K562 (cell line): ENCODE results near the gene CD276. TPM values are rescaled to one million over a fixed set of nuclear protein-coding genes. Genes with fewer than 3 reads are reported as not detected.

ENCODE experiments used
- ATAC-seq: fragments of 200-7000 bp; cut with Tn5 transposase; 3 replicates; pipeline ENCODE4 v1.9.1; 2020; ENCODE audit warnings: moderate library complexity
- BruUV-seq: library from RNA; stranded (reverse); fragments of 400-500 nt; replicated peaks from 2 replicates; lab custom pipeline; 2021; lab: Mats Ljungman, UMichigan
- CTCF ChIA-PET: fragments of 300-600 bp; formaldehyde crosslinking; extraction: SDS; loops from one replicate; lab custom pipeline; 2021; ENCODE audit warnings: low intra/inter-chr PET ratio; lab: Yijun Ruan, JAX
- POLR2A ChIA-PET: fragments of 300-600, 350-650 bp; sonication (Branson Sonifier 250); formaldehyde crosslinking; extraction: SDS; loops from one replicate; lab custom pipeline; 2021; ENCODE audit warnings: antibody characterized with exemption, inconsistent platforms; lab: Yijun Ruan, JAX
- DNase-seq, 4 experiments: peaks; one replicate each; pipeline versions ENCODE4 v3.0.0 to v3.0.0-alpha.2; 2011 to 2018; ENCODE audit warnings: low spot score in 3 of 4, mixed read lengths in 3 of 4; ENCODE audit errors: extremely low read depth in 1 of 4
- FAIRE-seq: peaks from 2 replicates; lab custom pipeline; 2011; peaks lifted over from hg19 to GRCh38; lab: Jason Lieb, UNC
- H2AFZ ChIP-seq: 2 replicates; pipeline ENCODE4 v1.6.0; 2011; ENCODE audit warnings: low read depth, low read length, control low read depth, inconsistent platforms
- H3K27ac ChIP-seq: fragments of 200-600 bp; 3 replicates; pipeline ENCODE4 v1.8.0; 2011; ENCODE audit warnings: low read depth, mild to moderate bottlenecking, control low read depth, inconsistent platforms, low read length, moderate library complexity, mixed read lengths; ENCODE audit errors: extremely low read depth
- H3K27me3 ChIP-seq, 2 experiments: fragments of 300-600 bp in 1 of 2; 2 replicates in 1 of 2; 3 replicates in 1 of 2; pipeline versions ENCODE4 v1.6.0 to v1.8.0; 2011; ENCODE audit warnings: inconsistent platforms in 2 of 2, low read length in 2 of 2, mild to moderate bottlenecking in 1 of 2, mixed read lengths in 1 of 2, moderate library complexity in 1 of 2; ENCODE audit not compliant: control insufficient read depth in 2 of 2, insufficient read depth in 2 of 2
- H3K36me3 ChIP-seq: fragments of 300-600 bp; 3 replicates; pipeline ENCODE4 v1.8.0; 2011; ENCODE audit warnings: mild to moderate bottlenecking, low read length, inconsistent platforms; ENCODE audit not compliant: control insufficient read depth, insufficient read depth
- H3K4me1 ChIP-seq, 2 experiments: fragments of 200-600 bp in 1 of 2; replicated peaks in 1 of 2; 2 replicates in 1 of 2; 3 replicates in 1 of 2; pipeline versions ENCODE4 v1.5.1 to v1.8.0; 2011; ENCODE audit warnings: inconsistent platforms in 2 of 2, low read length in 2 of 2, mild to moderate bottlenecking in 1 of 2, mixed read lengths in 1 of 2, moderate library complexity in 1 of 2; ENCODE audit not compliant: control insufficient read depth in 2 of 2, insufficient read depth in 2 of 2
- H3K4me2 ChIP-seq: 2 replicates; pipeline ENCODE4 v1.6.1; 2011; ENCODE audit warnings: low read length, control low read depth, inconsistent platforms, mixed read lengths; ENCODE audit not compliant: insufficient read depth
- H3K4me3 ChIP-seq: fragments of 200-600 bp; sonication (generic), shearing (Covaris generic); 2 replicates; pipeline ENCODE4 v1.5.1; 2016; ENCODE audit warnings: control low read depth, inconsistent platforms
- H3K79me2 ChIP-seq: fragments of 200-600 bp; 3 replicates; pipeline ENCODE4 v1.8.0; 2011; ENCODE audit warnings: low read length, inconsistent platforms; ENCODE audit not compliant: control insufficient read depth, insufficient read depth
- H3K9ac ChIP-seq, 2 experiments: 2 replicates each; pipeline versions ENCODE4 v1.6.0 to v1.6.1; 2011; ENCODE audit warnings: low read depth in 2 of 2, low read length in 2 of 2, control low read depth in 1 of 2, inconsistent platforms in 1 of 2, mild to moderate bottlenecking in 1 of 2, mixed read lengths in 1 of 2; ENCODE audit not compliant: insufficient read depth in 1 of 2
- H3K9me1 ChIP-seq: one replicate; pipeline ENCODE4 v1.6.0; 2011; ENCODE audit warnings: inconsistent platforms, mild to moderate bottlenecking, low read length, moderate library complexity; ENCODE audit not compliant: control insufficient read depth, insufficient read depth
- H3K9me3 ChIP-seq: replicated peaks from 2 replicates; pipeline ENCODE4 v1.5.1; 2011; ENCODE audit warnings: low read depth, low read length, inconsistent platforms; ENCODE audit not compliant: control insufficient read depth, insufficient read depth
- H4K20me1 ChIP-seq: replicated peaks from 2 replicates; pipeline ENCODE4 v1.6.1; 2011; ENCODE audit warnings: low read length, inconsistent platforms, mixed read lengths; ENCODE audit not compliant: control insufficient read depth, insufficient read depth
- CREB5 ChIP-seq: fragments of 250-450 bp; sonication (Bioruptor Pico); IDR thresholded peaks from 2 replicates; pipeline ENCODE4 v1.5.0; 2020; ENCODE audit warnings: mild to moderate bottlenecking
- EP300 ChIP-seq: IDR thresholded peaks from 2 replicates; pipeline ENCODE4 v1.6.1; 2012; ENCODE audit warnings: low read length, improper control_type of control experiment
- MECOM ChIP-seq: fragments of 250-450 bp; sonication (Bioruptor Pico); IDR thresholded peaks from 2 replicates; pipeline ENCODE4 v1.8.0; 2022; ENCODE audit warnings: inconsistent platforms
- MTA2 ChIP-seq: fragments of 450-650 bp; IDR thresholded peaks from 2 replicates; pipeline ENCODE4 v1.6.1; 2016; ENCODE audit warnings: low read depth
- PRPF4 ChIP-seq: fragments of 200-400 bp; formaldehyde crosslinking; IDR thresholded peaks from one replicate; pipeline ENCODE4 v1.6.1; 2017; ENCODE audit warnings: low read length, low read depth, mild to moderate bottlenecking; ENCODE audit not compliant: insufficient read depth, poor library complexity, severe bottlenecking
- WGBS: fragments of 100-300 bp; shearing (Covaris generic); methylation state at CpG from one replicate; pipeline ENCODE4 v1.1.6; 2016; ENCODE audit warnings: low coverage, mixed read lengths; ENCODE audit not compliant: insufficient coverage; ENCODE audit errors: missing lambda C conversion rate; 5-methylcytosine and 5-hydroxymethylcytosine counted together
- in situ Hi-C: fragments of 300-500 bp; cut with MboI; formaldehyde crosslinking; loops from 4 replicates; pipeline ENCODE4 v1.15.0; 2018; ENCODE audit warnings: inconsistent platforms, mixed read lengths
- intact Hi-C: fragments of 100-400 bp; cut with micrococcal nuclease; formaldehyde crosslinking; loops from 2 replicates; pipeline ENCODE4 v1.14.2; 2022
- polyA plus RNA-seq, 8 experiments: library from polyadenylated mRNA; depleted of rRNA in 4 of 8; stranded (reverse) in 5 of 8; unstranded in 3 of 8; fragments of >200 nt; fragmentation: Nextera tagmentation in 2 of 8; fragmentation: Illumina TruSeq in 1 of 8; extraction: Ambion mirVana in 2 of 8; extraction: Trizol in 1 of 8; gene quantifications; 2 replicates each; pipeline versions ENCODE4 v1.2.1 to v1.2.3, GENCODE V29; 2011 to 2014; ENCODE audit warnings: inconsistent platforms in 1 of 8, missing spikeins in 1 of 8
- total RNA-seq, 7 experiments: library from RNA; depleted of rRNA in 6 of 7; stranded (reverse); fragments of >200 nt in 6 of 7; fragmentation: Illumina TruSeq in 2 of 7; extraction: Trizol in 2 of 7; gene quantifications; 2 replicates each; pipeline versions ENCODE4 v1.2.1 to v1.2.3, GENCODE V29; 2011 to 2021; ENCODE audit warnings: low replicate concordance in 1 of 7

CD276 gene
- total and polyA plus RNA-seq, 9 of the 15 experiments (the other 6 are each of a cell fraction or from before 2014, with no cell fraction given) = 0.11 to 3.6 (median 2.3) TPM

- Histone ChIP-seq H3K4me3 (no peak overlapping the region), H3K9me1 (no peaks in the 10 kb centered on the region), H3K4me1 (peaks cover 0 to 7% of the 10 kb centered on the region in 2 experiments; a peak in 1 of 5 replicates), H3K27me3 (peaks cover 0 to 23% of the 10 kb centered on the region in 2 experiments; a peak in 3 of 5 replicates), H3K9me3 (no peaks in the 10 kb centered on the region), H3K36me3 (no peaks in the 10 kb centered on the region), H3K79me2 (no peaks in the 10 kb centered on the region), H3K9ac (no peak overlapping the region), H4K20me1 (peaks cover 12% of the 10 kb centered on the region), H2AFZ (no peak overlapping the region), H3K4me2 (no peak overlapping the region), H3K27ac (no peak overlapping the region)
- in situ Hi-C loops = loop anchor here (5.0 kb wide), 1 partner anchor 134 kb away; no protein-coding TSS in a partner anchor
- POLR2A ChIA-PET = interaction anchor here (0.6 to 1.1 kb wide), 6 partner anchors 66 to 902 kb away, joined by 3 to 5 read pairs (median 3); no protein-coding TSS in a partner anchor
- FAIRE-seq (no peak), ATAC-seq (no peak), DNase-seq (no peak)
- CTCF ChIA-PET = no interaction called here
- 25% methylated on average over 16 of the region's 16 CpGs for WGBS
- intact Hi-C loops = no loop called here
- no peak for TF ChIP-seq CREB5 (CRISPR knock-in tag)
- no peak for TF ChIP-seq PRPF4
- no peak for TF ChIP-seq EP300
- no peak for TF ChIP-seq MTA2
- no peak for TF ChIP-seq MECOM (CRISPR knock-in tag)
- no TSS peak for BruUV-seq
These were observed 11.8 kb downstream of the CD276 start for GRCh38 chr15:73695773-73696640.
